ENCODE measurements around the gene BHMT. TPM values are rescaled to one million over a fixed set of nuclear protein-coding genes. Genes with fewer than 3 reads are reported as not detected.

BHMT gene
- polyA plus RNA-seq (2013, experiment 1 of 2; ENCODE audit: insufficient read length) = 0.07 TPM
- 0.84 TPM for polyA plus RNA-seq (2013, experiment 2 of 2; ENCODE audit: insufficient read length)

DNA sequence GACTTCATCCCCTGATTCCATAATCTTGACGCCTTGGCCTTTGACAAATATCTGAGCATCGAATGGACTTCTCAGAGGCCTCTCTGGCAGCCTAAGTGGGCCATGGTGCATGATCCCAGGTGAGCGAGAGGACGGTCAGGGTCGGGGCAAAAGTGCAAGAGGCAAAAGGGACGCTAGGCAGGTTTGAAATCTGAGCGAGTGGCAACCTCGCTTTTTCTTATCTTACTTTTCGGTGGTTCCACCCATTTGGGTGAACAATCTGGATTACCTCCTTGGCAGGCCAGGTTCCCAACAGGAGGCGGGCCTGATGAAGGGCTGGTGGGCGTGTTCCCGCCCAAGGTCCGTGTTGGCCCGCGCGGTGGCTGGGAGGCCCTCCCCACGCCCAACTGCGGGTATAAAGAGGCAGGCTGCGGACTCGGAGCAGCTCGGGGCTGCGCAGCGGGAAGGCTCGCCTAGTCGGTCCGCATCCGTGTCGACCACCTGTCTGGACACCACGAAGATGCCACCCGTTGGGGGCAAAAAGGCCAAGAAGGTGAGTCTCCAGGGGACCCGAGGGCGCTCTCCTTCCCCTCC lies at the start of gene BHMT:
BHMT (plus strand) TSS at position 423 of the 573 bp plus-strand sequence; CDS start at position 500, 77 bp downstream.
- no peak for DNase-seq

DNA sequence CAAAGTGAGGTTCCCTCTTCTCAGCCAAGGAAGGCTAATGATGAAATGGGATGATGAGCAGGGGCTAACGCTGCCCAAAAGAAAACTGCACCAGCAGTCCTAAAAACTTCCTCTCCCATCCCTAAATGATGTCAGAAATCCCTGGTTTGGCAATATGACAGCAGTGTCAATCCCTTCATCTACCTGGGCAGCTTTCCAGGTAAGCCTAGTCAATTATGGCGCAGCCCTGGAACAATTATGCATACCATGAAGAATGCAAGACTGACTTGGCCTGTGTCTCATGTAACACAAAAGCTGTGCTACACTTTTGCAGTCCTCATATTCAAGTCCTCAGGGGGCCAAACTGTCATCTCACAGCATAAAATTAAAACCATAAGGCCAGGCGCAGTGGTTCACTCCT lies 49.2 kb upstream of the BHMT start:
- peak; percentile 13 for DNase-seq

- peak; percentile 49 for DNase-seq
These were observed 41.9 kb upstream of the BHMT start, which contains the start of the genes BHMT2 and DMGDH for GRCh38 chr5:79069488-79070349. Gene BHMT2 (plus strand): TSS chr5:79069767. CDS start chr5:79069783, 16 bp downstream. Gene DMGDH (minus strand): TSS chr5:79069674. CDS start chr5:79069620, 54 bp downstream.

- DNase-seq = peak; percentile 44
These were observed 41.3 kb upstream of the BHMT start for GRCh38 chr5:79070350-79070667.

DNA sequence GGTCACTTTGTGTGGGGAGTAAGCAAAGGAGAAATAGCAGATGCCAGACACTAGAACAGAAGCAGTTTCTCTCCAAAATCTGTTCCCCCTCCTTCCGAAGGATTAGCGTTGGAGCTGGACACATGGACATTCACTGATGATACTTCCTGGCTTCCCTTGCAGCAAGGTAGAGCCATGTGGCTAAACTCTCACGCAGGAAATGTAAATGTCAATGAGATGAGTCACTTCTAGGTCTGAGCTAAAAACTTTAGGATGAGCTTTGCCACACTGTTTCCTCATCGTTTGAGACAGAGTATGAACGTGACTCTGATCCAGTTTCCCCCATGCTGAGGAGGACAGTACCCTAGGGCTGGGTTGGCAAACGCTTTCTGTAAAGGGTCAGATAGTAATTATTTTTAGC lies 37.0 kb upstream of the BHMT start:
- peak; percentile 49 for DNase-seq

- no peak for DNase-seq
These were observed 35.8 kb upstream of the BHMT start for GRCh38 chr5:79075646-79076426.

DNA sequence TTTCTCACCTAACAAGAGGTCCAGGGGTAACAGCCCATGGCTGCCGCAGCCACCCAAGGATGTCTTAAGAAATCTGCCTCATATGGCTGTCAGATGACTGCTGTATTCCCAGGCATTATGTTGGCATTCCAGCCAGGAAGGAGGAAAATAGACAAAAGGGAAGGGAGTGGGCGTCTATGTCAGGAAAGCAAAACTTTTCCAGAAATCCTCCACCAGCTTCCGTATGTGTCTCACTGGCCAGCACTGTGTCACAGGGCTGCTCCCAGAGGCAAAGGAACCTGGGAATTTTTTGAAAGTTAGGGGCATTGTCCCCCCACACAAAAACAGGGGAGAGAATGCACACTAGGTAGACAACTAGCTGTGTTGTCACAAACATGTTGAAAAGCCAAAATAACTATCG lies 34.8 kb upstream of the BHMT start:
- DNase-seq = no peak

- DNase-seq = no peak
These were observed 33.8 kb upstream of the BHMT start for GRCh38 chr5:79077680-79078365.

DNA sequence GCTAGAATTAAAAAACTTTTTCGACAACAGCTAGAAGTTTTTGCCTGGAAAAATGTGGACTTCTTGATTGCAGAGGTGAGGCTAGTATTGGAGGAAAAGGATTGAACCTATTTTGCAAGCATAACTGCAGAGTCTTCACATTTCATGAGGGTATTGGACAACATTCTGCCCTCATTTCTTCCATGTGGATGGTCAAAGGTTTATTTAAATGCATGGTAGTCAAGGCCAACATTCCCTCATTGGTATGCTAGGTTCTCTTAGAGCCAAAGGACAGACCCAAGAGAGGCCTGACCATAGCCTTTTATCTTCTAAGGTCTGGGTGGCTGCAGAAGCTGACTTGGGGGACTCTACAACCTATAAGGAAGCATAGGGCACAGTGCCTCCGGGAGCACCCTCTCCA lies 30.8 kb upstream of the BHMT start:
- DNase-seq = no peak

DNA sequence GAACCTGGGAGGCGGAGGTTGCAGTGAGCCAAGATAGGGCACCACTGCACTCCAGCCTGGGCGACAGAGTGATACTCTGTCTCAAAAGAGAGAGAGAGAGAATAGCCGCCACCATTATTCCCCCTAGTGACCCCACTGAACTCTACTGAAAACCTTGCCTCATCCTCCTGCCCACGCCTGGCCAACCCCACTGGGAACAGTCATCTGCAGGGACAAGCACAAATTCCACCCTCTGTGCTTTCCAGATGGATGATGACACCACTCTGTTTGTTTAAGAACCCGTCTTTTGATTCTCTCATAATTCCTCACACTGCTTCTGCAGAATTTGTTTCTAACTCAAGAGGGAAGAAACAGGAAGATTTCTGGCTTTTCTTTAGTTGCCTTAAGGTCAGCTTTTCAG lies 29.8 kb upstream of the BHMT start:
- DNase-seq = peak; percentile 12

DNA sequence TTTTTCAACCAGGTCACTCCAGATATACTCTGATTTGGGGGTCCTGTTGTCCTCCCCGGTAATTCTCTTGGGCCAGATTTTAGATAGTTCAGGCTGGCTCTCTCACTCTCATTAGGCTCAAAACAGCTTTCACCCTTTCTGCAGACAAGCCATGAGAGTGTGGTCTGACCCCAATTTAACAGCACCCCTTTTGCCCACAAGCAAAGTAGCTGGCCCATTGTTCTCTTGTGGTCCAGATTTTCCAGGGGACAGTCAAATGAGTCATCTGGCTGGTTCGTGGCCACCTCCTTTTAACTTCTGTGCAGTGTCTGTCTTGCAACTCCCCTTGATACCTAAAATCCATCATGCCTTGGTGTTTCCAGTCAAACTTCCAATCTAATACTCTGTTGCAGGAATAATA lies 25.5 kb upstream of the BHMT start:
- no peak for DNase-seq

- no peak for DNase-seq
These were observed 23.1 kb upstream of the BHMT start for GRCh38 chr5:79088507-79088906.

GRCh38 chr5:79091064-79091463 lies 20.5 kb upstream of the BHMT start:
- DNase-seq = no peak

DNA sequence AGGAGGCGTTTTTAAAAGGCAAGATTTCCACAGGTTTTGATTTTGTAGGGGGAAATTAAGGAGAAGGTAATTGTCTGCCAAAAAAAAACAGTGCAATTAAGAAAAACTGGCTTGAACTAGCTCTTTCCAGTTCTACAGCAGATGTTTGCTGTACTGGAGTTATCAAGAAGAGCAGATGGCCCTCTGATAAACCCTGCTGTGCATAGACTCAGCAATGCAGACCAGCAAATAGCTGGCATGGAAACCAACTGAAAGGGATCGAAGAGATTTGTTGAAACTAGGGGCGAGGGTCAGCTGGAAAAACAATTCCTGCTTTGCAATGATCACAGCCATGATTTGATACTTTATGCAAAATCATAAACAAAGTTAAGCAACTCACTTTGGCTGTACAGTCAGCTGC lies 17.8 kb upstream of the BHMT start:
- DNase-seq = no peak

DNA sequence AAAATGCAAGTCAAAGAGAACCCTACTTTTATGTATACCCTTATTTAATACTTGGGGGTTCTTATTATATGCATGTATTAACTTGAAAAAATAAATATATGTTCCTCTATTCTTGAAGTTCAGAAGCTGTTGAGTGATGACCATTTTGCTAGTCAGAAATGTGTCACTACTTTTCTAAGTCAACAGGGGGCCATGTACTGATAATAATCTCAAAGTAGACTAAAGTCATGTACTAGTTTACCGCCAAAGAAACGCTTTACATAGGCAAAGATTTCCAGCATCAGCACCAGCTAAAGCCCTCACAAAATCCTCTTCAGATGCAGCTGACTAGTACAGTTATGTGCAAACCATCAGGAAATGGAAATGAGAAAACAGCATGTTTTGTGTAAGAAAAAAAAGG lies 5.7 kb upstream of the BHMT start:
- no peak for DNase-seq

GRCh38 chr5:79107020-79107796 lies 4.4 kb upstream of the BHMT start:
- no peak for DNase-seq

DNA sequence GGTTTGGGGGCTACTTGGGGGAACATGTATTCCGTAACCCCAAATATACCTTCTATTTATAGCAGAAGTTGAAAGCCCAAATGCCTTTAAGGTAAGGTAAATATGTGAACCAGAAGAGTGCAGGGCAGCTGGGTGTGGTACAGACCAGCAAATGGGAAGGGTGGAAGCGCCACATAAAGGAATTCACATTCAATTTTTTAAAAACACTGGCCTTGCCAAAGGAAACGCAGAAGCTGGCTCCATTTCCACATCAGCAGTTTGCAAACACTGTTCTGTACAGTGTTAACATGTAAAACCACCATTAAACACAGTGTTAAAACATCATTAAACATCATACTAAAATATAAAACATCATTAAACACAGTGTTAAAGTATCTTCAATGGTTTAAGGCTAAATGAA lies 3.5 kb upstream of the BHMT start:
- no peak for DNase-seq

DNA sequence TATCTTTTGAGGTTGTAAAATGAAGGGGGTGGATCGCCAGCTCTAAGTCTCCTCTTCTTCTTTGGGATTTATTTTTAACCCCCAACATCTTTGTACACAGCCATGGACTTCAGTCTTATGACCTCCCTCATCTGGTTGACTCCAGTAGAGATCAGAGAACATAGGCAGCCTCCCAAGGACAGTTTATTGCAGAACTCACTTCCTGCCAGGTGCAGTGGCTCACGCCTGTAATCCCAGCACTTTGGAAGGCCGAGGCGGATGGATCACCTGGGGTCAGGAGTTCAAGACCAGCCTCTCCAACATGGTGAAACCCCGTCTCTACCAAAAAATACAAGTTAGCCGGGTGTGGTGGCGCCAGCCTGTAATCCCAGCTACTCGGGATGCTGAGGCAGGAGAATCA lies 2.8 kb upstream of the BHMT start:
- DNase-seq = no peak

GRCh38 chr5:79109527-79110492 lies 1.8 kb upstream of the BHMT start:
- no peak for DNase-seq

GRCh38 chr5:79111960-79112702 lies 522 bp downstream of the BHMT start:
- no peak for DNase-seq
